H9 (cell line): ENCODE measurements around the gene ZNF423. TPM values are rescaled to one million over a fixed set of nuclear protein-coding genes. Genes with fewer than 3 reads are reported as not detected.

ENCODE experiments used
- DNase-seq: peaks from one replicate; pipeline ENCODE4 v3.0.0-alpha.2; 2017
- H2AFZ ChIP-seq: one replicate; pipeline ENCODE4 v1.6.1; 2013; ENCODE audit warnings: mild to moderate bottlenecking, low read length, control low read depth, moderate library complexity
- H2AK5ac ChIP-seq: 2 replicates; pipeline ENCODE4 v1.6.1; 2013; ENCODE audit warnings: low read length, control low read depth, mixed read lengths; ENCODE audit not compliant: insufficient read length
- H2BK120ac ChIP-seq: one replicate; pipeline ENCODE4 v1.6.1; 2013; ENCODE audit warnings: low read depth, mild to moderate bottlenecking, low read length, control low read depth, inconsistent platforms; ENCODE audit not compliant: poor library complexity, severe bottlenecking
- H2BK12ac ChIP-seq: 2 replicates; pipeline ENCODE4 v1.6.1; 2013; ENCODE audit warnings: low read length, control low read depth, mixed read lengths, low read depth; ENCODE audit not compliant: insufficient read length
- H2BK15ac ChIP-seq: 2 replicates; pipeline ENCODE4 v1.6.1; 2013; ENCODE audit warnings: low read depth, low read length, control low read depth
- H2BK20ac ChIP-seq: one replicate; pipeline ENCODE4 v1.6.1; 2013; ENCODE audit warnings: low read depth, mild to moderate bottlenecking, low read length, control low read depth, inconsistent platforms; ENCODE audit not compliant: poor library complexity, severe bottlenecking
- H2BK5ac ChIP-seq: 2 replicates; pipeline ENCODE4 v1.6.1; 2013; ENCODE audit warnings: low read length, control low read depth, mixed read lengths; ENCODE audit not compliant: insufficient read length
- H3K14ac ChIP-seq: 2 replicates; pipeline ENCODE4 v1.6.1; 2013; ENCODE audit warnings: low read length, control low read depth; ENCODE audit not compliant: insufficient read depth
- H3K18ac ChIP-seq: 2 replicates; pipeline ENCODE4 v1.6.1; 2013; ENCODE audit warnings: low read depth, mild to moderate bottlenecking, mixed read lengths, low read length, control low read depth; ENCODE audit not compliant: insufficient read length
- H3K23ac ChIP-seq: 2 replicates; pipeline ENCODE4 v1.6.1; 2013; ENCODE audit warnings: low read length, control low read depth, mixed read lengths, low read depth; ENCODE audit not compliant: insufficient read length
- H3K23me2 ChIP-seq: 2 replicates; pipeline ENCODE4 v1.6.1; 2013; ENCODE audit warnings: low read depth, mild to moderate bottlenecking, mixed read lengths, low read length, control low read depth; ENCODE audit not compliant: insufficient read length, poor library complexity, severe bottlenecking
- H3K27ac ChIP-seq: 2 replicates; pipeline ENCODE4 v1.5.1; 2013; ENCODE audit warnings: low read length, control low read depth, mixed read lengths, low read depth; ENCODE audit not compliant: insufficient read length
- H3K27me3 ChIP-seq: 2 replicates; pipeline ENCODE4 v1.6.1; 2013; ENCODE audit warnings: low read length, control low read depth, inconsistent platforms; ENCODE audit not compliant: insufficient read depth
- H3K4ac ChIP-seq: 2 replicates; pipeline ENCODE4 v1.6.1; 2013; ENCODE audit warnings: low read depth, mild to moderate bottlenecking, control low read depth, inconsistent platforms, low read length, moderate library complexity
- H3K4me1 ChIP-seq: 2 replicates; pipeline ENCODE4 v1.6.1; 2013; ENCODE audit warnings: low read length, control low read depth, inconsistent platforms; ENCODE audit not compliant: insufficient read depth
- H3K4me2 ChIP-seq: 2 replicates; pipeline ENCODE4 v1.6.1; 2013; ENCODE audit warnings: low read length, control low read depth, mixed read lengths; ENCODE audit not compliant: insufficient read length, insufficient read depth
- H3K56ac ChIP-seq: 2 replicates; pipeline ENCODE4 v1.6.1; 2013; ENCODE audit warnings: low read depth, mild to moderate bottlenecking, mixed read lengths, low read length, control low read depth; ENCODE audit not compliant: insufficient read length
- H3K79me1 ChIP-seq: 2 replicates; pipeline ENCODE4 v1.6.1; 2013; ENCODE audit warnings: low read depth, mild to moderate bottlenecking, moderate library complexity, low read length, control low read depth, inconsistent platforms; ENCODE audit not compliant: insufficient read depth, poor library complexity, severe bottlenecking
- H3K79me2 ChIP-seq: 2 replicates; pipeline ENCODE4 v1.6.1; 2013; ENCODE audit warnings: low read length, control low read depth, inconsistent platforms; ENCODE audit not compliant: insufficient read depth
- H3K9ac ChIP-seq: 2 replicates; pipeline ENCODE4 v1.6.1; 2013; ENCODE audit warnings: low read length, control low read depth, mixed read lengths; ENCODE audit not compliant: insufficient read length; ENCODE audit errors: extremely low read depth
- H3K9me3 ChIP-seq: one replicate; pipeline ENCODE4 v1.6.1; 2013; ENCODE audit warnings: low read depth, low read length, inconsistent platforms; ENCODE audit not compliant: control insufficient read depth
- H3T11ph ChIP-seq: one replicate; pipeline ENCODE4 v1.6.1; 2013; ENCODE audit warnings: mild to moderate bottlenecking, low read length, control low read depth, inconsistent platforms
- H4K20me1 ChIP-seq: one replicate; pipeline ENCODE4 v1.6.1; 2013; ENCODE audit not compliant: control insufficient read depth, insufficient read length, insufficient read depth
- H4K5ac ChIP-seq: 2 replicates; pipeline ENCODE4 v1.6.1; 2013; ENCODE audit warnings: low read depth, mild to moderate bottlenecking, mixed read lengths, low read length, control low read depth; ENCODE audit not compliant: insufficient read length
- H4K8ac ChIP-seq: replicated peaks from 2 replicates; pipeline ENCODE4 v1.6.1; 2013; ENCODE audit warnings: low read length, control low read depth, mixed read lengths, low read depth; ENCODE audit not compliant: insufficient read length
- H4K91ac ChIP-seq: 2 replicates; pipeline ENCODE4 v1.6.1; 2013; ENCODE audit warnings: low read depth, mild to moderate bottlenecking, moderate library complexity, mixed read lengths, low read length, control low read depth; ENCODE audit not compliant: insufficient read length
- H3K27ac Mint-ChIP-seq, 3 experiments: 2 replicates in 2 of 3; 3 replicates in 1 of 3; pipeline ENCODE4 v1.8.0; 2020 to 2021; ENCODE audit warnings: mixed read lengths in 3 of 3, mild to moderate bottlenecking in 1 of 3, moderate library complexity in 1 of 3
- H3K27me3 Mint-ChIP-seq: 2 replicates; pipeline ENCODE4 v1.8.0; 2021; ENCODE audit warnings: low read depth, mild to moderate bottlenecking, moderate library complexity, mixed read lengths
- H3K36me3 Mint-ChIP-seq, 3 experiments: 2 replicates in 2 of 3; 3 replicates in 1 of 3; pipeline ENCODE4 v1.8.0; 2020 to 2021; ENCODE audit warnings: low read depth in 3 of 3, mixed read lengths in 3 of 3; ENCODE audit not compliant: insufficient read depth in 1 of 3
- H3K4me1 Mint-ChIP-seq, 2 experiments: 2 replicates each; pipeline ENCODE4 v1.8.0; 2020; ENCODE audit warnings: mixed read lengths in 2 of 2
- H3K4me3 Mint-ChIP-seq, 2 experiments: 2 replicates in 1 of 2; 3 replicates in 1 of 2; pipeline ENCODE4 v1.8.0; 2020 to 2021; ENCODE audit warnings: mild to moderate bottlenecking in 2 of 2, mixed read lengths in 2 of 2, moderate library complexity in 1 of 2
- H3K9me3 Mint-ChIP-seq, 2 experiments: 2 replicates in 1 of 2; 3 replicates in 1 of 2; pipeline ENCODE4 v1.8.0; 2020; ENCODE audit warnings: mild to moderate bottlenecking in 2 of 2, mixed read lengths in 2 of 2, moderate library complexity in 1 of 2
- WGBS: extraction: QIAGEN DNeasy Blood & Tissue Kit; methylation state at CpG from one replicate; pipeline ENCODE4 v1.1.7; 2013; ENCODE audit warnings: missing lambda C conversion rate, low lambda C conversion rate, mixed read lengths; ENCODE audit not compliant: insufficient read length; ENCODE audit errors: extremely low coverage; 5-methylcytosine and 5-hydroxymethylcytosine counted together
- total RNA-seq: library from RNA; stranded (reverse); gene quantifications from 2 replicates; pipeline ENCODE4 v1.2.1, GENCODE V29; 2021
- TF ChIP-seq, protein P1 (sequence below): fragments of 200-600 bp; sonication (generic); conservative IDR thresholded peaks from 3 replicates; pipeline ENCODE4 v1.8.0; 2021; ENCODE audit warnings: antibody characterized with exemption, mild to moderate bottlenecking

The ZNF423 gene
- total RNA-seq, 1 experiment from 2014 or later = 51.5 TPM

DNA sequence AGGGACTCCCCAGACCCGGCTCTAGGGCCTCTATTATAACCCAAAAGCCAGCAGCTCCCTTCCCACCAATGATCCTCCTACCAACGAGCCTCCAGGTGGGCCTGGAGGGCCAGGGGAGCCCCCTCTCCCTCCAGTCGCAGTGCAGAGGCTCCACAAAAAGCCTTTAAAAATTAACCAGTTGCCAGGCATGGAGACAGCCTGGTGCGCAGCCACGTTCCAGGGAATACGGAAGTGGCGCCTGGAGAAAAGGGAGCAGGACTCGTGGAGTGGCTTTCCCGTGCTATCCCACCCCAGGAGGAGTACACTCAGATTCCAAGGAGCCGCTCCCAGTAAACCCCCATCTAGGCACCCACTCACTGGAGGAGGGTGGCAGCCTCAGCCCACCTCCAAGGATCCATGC, 112.3 kb downstream of the ZNF423 start:
- Histone ChIP-seq H4K91ac (no peak overlapping the region), H2BK15ac (no peak overlapping the region), H3K56ac (no peak overlapping the region), H3K27ac (no peak overlapping the region), H4K8ac (no peak overlapping the region), H3K18ac (no peak overlapping the region), H3K9ac (no peak overlapping the region), H2BK20ac (no peak overlapping the region), H2AFZ (no peak overlapping the region), H3K79me2 (no peaks in the 10 kb centered on the region; the same call in 1 of the 2 replicates), H3K9me3 (no peaks in the 10 kb centered on the region), H2BK120ac (no peak overlapping the region), H4K20me1 (no peaks in the 10 kb centered on the region), H3K4me2 (no peak overlapping the region), H3T11ph (no peak overlapping the region), H3K4me1 (no peaks in the 10 kb centered on the region; the same call in 1 of the 2 replicates), H3K14ac (no peak overlapping the region; the same call in 1 of the 2 replicates), H3K27me3 (no peaks in the 10 kb centered on the region), H2AK5ac (no peak overlapping the region), H2BK5ac (no peak overlapping the region), H3K4ac (no peak overlapping the region), H2BK12ac (no peak overlapping the region), H3K23ac (no peak overlapping the region), H3K79me1 (no peaks in the 10 kb centered on the region), H4K5ac (no peak overlapping the region), H3K23me2 (no peaks in the 10 kb centered on the region)
- H3K27me3 Mint-ChIP-seq = no peaks in the 10 kb centered on the region
- peak overlapping the region in 2 of 3 experiments; percentile 40 to 87; a peak in 2 of 7 replicates for H3K27ac Mint-ChIP-seq
- TF ChIP-seq, protein P1, sequence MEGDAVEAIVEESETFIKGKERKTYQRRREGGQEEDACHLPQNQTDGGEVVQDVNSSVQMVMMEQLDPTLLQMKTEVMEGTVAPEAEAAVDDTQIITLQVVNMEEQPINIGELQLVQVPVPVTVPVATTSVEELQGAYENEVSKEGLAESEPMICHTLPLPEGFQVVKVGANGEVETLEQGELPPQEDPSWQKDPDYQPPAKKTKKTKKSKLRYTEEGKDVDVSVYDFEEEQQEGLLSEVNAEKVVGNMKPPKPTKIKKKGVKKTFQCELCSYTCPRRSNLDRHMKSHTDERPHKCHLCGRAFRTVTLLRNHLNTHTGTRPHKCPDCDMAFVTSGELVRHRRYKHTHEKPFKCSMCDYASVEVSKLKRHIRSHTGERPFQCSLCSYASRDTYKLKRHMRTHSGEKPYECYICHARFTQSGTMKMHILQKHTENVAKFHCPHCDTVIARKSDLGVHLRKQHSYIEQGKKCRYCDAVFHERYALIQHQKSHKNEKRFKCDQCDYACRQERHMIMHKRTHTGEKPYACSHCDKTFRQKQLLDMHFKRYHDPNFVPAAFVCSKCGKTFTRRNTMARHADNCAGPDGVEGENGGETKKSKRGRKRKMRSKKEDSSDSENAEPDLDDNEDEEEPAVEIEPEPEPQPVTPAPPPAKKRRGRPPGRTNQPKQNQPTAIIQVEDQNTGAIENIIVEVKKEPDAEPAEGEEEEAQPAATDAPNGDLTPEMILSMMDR = no peak
- no peak overlapping the region for H3K4me3 Mint-ChIP-seq
- no peaks in the 10 kb centered on the region for H3K36me3 Mint-ChIP-seq
- DNase-seq = no peak
- peaks cover 35 to 36% of the 10 kb centered on the region in 2 experiments for H3K4me1 Mint-ChIP-seq
- no peaks in the 10 kb centered on the region for H3K9me3 Mint-ChIP-seq
- WGBS = no CpG with 5 or more reads among the region's 10 CpGs
